Activated naive CD4-positive, alpha-beta T cell treated with anti-CD3 and anti-CD28 coated beads, Interleukin-2, amount 50 U/mL, for 16 hours (primary cell): ENCODE results near the gene ATF6B.
"Not testable (repeated sequence)": the region's sequence is repeated elsewhere in the genome, so short reads cannot be mapped to it uniquely, and the experiment has no call there.

Experiments
- DNase-seq: peaks from one replicate; pipeline ENCODE4 v3.0.0-alpha.2; 2020

Gene ATF6B

DNA sequence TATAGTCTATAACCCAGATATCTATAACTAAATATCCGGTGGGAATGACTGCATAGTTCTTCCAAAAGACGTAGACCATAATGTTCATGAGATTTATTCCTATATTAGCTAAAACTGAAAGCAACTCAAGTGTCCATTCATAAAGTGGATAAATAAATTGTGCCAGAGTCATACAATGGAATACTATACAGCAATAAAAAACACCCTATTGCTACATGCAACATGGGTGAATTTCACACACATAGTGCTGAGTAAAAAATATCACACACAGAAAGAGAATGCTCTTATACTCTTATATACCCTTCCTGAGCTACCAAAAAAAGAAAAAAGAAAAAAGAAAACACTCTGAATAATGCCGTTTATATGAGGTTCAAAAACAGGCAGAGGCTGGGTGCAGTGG, 25.8 kb downstream of the ATF6B start:
- DNase-seq, result no peak

GRCh38 chr6:32100251-32100650, 27.8 kb downstream of the ATF6B start:
- not testable (repeated sequence) for DNase-seq

DNA sequence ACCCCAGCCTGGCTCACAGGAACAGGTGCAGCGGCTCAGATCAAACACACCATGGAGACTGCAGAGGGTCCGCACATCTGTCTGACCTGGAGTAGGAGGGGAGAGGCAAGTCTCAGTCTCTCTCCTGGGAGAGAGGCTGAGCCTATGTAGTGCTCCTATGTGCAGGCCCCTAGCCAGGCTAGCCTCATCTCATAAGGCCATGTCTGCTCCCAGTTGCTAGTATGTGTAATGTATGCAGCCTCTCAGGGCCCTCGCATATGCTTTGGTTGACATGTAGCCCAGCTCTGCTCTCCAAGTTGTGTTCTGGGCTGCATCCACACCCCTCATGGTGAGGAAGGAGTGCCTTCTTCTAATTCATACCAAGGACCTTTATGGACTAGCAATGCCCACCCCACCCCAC, 30.7 kb downstream of the ATF6B start:
- no peak for DNase-seq

GRCh38 chr6:32096394-32097258, 31.4 kb downstream of the ATF6B start:
- no peak for DNase-seq

DNA sequence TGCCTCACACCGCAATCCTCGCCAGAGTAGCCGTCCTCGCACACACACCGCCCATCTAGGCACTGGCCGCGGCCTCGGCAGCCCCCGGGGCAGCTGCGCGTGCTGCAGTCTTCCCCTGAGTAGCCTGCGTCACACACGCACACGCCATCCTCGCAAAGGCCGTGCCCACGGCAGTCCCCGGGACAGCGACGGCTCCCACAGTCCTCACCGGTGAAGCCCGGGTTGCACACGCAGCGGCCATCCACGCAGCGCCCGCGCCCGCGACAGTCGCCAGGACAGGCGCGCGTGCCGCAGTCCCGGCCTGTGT, 32.0 kb downstream of the ATF6B start:
- no peak for DNase-seq

GRCh38 chr6:32095338-32096086, 32.5 kb downstream of the ATF6B start:
- DNase-seq, result no peak

DNA sequence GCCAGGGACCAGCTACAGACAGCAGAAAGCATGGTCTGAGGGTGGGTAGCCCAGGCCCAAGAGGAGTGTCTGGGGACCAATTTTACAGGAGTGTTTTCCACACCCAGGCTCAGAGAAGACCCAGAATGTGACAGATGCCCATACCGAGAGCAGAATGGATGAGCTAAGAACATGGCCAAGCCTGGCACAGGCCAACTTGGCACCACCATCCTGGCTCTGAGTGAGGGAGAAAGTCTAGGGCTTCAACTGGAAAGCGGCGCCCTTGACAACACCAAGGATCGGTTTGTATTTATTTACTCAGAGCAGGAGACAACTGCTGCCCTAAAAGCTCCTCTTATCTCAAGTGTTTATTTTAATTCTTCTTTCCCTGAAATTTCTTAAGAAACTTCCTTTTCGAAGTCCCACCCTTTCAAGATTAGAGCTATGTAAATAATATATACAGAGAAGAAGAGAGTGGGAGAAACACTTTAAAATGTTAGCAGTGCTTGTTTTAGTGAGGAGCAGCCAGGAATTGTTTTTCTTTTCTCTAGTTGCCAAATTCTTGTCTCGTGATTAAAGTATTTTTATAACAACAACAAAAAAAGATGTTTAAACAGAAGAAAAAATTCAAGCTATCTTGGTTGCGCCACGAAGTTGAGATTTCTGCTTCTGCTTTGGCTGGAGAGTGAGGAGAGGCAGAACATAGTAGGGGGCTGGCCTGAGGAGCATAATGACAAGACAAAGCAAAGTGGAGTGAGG, 35.1 kb downstream of the ATF6B start:
- no peak for DNase-seq

GRCh38 chr6:32089082-32089828, 38.8 kb downstream of the ATF6B start:
- no peak for DNase-seq

DNA sequence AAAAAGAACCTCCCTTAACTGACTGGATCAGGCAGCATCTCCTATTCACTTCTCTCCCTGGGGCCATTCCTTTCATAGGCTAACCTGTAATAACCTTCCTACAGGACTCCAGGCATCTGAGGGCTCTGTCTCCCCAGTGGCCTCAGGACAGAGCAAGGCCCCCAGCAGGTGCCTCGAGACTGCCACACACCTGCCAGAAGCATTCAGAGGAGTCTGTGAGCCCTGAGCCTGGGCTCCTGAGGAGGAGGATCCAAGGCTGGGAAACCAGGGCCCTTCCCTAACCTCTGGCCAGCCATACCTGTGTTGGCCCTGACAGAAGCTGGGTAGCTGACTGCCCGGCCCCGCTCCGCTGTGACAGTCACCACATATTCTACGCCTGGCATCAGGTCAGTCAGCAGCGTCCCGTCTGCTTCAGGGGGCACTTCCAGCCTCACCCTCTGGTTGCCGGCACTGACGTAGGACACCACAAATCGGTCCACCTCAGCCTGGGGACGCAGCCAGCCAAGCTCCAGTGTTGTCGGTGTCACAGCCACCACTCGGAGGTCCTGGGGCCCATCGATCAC, 39.5 kb downstream of the ATF6B start:
- no peak for DNase-seq

DNA sequence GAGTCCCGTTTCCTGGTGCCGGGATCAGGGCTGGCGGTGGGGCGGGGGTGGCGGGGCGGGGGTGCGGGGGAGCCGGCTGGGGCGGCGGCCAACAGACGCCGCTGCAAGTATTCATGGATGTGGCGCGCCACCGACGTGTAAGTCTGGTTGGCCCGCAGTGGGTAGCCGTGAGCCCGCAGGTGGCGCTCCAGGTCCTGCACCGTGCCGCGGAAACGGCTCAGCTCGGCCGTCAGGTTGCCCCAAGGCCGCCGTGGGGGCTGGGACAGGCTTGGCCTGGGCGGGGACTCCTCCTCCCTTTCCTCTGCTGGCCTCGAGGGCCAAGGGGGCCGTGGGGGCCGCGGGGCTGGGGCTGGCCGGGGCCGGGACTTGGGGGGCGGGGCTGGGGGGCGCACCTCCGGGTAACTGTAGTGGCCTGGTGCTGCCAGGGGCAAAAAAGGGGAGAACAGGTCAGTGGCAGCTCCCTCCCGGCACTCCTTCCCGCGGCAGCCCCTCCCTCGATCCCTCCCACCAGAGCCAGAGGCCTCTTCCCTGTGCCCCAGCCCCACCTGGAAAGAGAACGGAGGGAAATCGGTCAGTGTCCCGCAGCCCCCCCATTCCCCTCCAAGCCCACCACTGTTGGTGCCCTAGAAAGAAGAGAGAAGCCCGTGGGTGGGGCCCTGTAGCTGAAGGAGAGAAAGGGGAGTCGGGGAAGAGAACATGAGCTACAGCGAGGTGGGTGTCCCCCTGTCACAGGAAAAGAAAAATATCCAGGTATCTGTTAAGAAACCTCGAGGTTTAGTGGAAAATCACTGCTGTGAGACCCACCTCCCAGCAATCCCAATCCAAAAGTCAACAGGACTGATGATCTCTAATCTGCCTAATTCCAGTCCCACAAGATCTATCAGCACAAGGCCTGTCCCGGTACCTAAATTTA, 40.2 kb downstream of the ATF6B start:
- peak; percentile 76 for DNase-seq

DNA sequence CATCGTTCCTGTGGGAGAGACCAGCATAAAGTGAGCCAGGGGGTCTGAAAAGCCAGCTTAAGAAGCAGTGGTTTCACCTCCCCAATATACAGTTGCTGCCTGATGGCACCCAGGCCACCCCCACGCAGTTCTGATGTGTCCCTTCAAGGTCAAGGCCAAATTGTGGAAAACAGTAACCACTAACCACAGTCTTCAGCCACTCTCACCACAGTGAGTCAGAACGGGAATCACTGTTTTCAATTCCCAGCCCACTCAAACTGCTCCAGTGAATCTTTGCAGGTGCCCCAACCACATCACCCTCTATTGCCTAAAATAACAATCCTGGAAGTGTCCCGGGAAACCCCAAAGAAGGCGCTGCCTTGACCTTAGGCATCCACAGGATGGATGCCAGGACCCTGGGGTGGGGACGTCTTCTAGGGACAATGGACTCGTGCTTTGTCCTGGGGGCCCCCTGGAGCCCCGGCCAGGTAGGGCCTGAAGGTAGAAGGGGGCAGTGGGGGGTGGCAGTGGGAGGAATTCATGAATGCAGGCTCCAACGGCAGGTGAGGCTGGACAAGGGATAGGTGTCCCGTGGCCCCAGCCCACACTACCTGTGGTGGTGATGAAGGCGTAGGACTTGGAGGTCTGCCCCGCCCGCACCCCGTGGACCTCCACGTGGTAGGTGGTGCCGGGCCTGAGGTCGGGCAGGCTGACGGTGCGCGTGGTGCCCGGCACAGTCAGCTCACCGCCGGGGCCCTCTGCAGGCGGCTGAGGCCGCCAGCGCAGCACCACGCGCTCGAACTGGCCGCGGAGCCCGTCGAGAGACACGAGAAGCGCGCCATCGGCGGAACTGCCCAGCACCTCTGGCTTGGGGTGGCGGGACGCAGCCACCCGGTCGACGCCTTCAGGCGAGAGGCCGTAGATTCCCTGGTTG, 41.1 kb downstream of the ATF6B start:
- no peak for DNase-seq

- no peak for DNase-seq
Measured at GRCh38 chr6:32085759-32086459, 42.1 kb downstream of the ATF6B start.

DNA sequence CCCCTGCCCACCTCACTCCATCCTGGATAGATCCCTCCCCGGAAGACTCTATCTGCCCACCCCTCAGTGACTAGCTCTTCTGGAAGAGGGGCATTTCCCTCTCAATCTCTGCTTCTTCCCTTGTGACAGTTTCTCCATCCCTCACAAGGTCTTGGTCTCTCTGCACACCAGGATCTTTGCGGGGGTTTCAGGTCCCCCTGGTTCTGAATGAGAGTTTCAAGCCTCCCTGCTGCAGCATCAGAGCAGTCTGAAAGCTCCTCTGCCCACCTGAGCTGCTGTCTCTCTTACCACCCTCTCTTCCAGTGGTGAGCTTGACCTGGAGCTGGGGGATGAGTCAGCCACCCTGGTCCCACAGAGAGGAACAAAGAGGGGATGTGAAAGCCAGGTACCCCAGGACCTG, 43.3 kb downstream of the ATF6B start:
- no peak for DNase-seq

GRCh38 chr6:32083812-32084768, 44.0 kb downstream of the ATF6B start:
- no peak for DNase-seq

DNA sequence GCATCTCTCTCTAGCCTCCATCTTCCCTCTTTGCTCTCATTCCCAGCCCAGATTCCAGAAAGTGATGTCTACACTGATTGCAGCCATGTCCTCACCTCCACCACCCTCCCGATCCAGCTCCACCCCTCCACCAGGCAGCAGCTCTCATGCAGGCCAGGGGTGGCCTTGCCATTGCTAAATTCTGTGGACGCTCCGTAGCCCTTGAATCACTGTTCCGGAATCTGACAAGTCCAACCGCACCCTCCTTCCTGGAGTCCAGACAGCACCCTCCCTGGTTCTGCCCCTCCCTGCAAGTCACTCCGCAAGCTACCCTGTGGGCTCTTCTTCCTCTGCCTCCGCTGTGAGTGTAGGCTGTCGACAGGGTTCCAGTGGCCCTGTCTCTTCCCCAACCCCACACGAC, 45.1 kb downstream of the ATF6B start:
- DNase-seq, result no peak

GRCh38 chr6:32082478-32082877, 45.6 kb downstream of the ATF6B start:
- no peak for DNase-seq

GRCh38 chr6:32081168-32081990, 46.7 kb downstream of the ATF6B start:
- no peak for DNase-seq
